HG03097 (cell line): ENCODE results near the gene SCAPER.

Experiments used
- ATAC-seq: cut with Tn5 transposase; IDR thresholded peaks from one replicate; pipeline ENCODE4 v1.9.1; 2021; ENCODE audit not compliant: unreplicated experiment, low FRiP score

The SCAPER gene

GRCh38 chr15:76382987-76383728, 522.0 kb downstream of the SCAPER start:
- ATAC-seq, result no peak

DNA sequence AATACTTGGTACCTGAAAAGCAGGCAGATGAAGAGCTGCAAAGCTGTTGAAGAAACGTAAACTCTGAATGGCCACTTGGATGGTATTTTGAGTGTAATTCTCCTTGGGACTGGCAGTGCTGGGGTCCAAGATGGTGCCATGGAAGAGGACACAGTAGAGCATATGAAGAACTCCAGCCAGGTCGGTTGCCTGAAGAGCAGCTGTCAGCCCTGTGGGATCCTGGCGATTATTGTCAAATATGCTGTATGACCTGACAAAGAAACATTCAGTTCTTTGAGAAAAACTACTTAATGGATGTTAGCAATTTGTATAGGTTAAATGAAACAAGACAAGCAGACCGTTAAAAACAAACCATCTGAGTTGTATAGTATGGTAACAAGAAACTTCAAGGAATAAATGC, 523.8 kb downstream of the SCAPER start:
- ATAC-seq, result no peak

GRCh38 chr15:76380249-76380648, 524.9 kb downstream of the SCAPER start:
- ATAC-seq, result no peak

- ATAC-seq, result no peak
Measured at GRCh38 chr15:76378691-76379090, 526.4 kb downstream of the SCAPER start.

GRCh38 chr15:76377751-76378150, 527.4 kb downstream of the SCAPER start:
- no peak for ATAC-seq

GRCh38 chr15:76377217-76377616, 527.9 kb downstream of the SCAPER start:
- no peak for ATAC-seq

- ATAC-seq, result no peak
Measured at GRCh38 chr15:76376816-76377215, 528.3 kb downstream of the SCAPER start.

DNA sequence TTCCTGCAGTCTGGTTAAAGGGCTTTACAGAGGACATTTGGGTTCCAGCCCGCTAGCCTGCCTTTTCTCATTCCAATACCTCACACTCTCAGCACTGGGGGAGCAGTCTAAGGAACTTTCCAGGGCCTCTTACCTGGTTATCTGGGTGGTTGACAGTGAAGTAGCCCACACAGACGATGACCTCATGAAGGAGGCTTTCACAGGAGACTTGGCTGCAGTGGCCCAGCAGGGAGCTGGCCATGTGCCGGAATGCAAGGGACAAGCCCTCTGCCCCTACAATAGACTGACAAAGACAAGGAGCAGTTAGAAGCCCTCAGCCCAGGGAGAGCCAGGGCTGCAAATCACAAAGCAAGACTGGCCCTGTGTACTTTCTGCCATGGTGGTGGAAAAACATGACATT, 529.1 kb downstream of the SCAPER start:
- no peak for ATAC-seq

GRCh38 chr15:76368122-76368621, 537.0 kb downstream of the SCAPER start:
- ATAC-seq, result no peak

DNA sequence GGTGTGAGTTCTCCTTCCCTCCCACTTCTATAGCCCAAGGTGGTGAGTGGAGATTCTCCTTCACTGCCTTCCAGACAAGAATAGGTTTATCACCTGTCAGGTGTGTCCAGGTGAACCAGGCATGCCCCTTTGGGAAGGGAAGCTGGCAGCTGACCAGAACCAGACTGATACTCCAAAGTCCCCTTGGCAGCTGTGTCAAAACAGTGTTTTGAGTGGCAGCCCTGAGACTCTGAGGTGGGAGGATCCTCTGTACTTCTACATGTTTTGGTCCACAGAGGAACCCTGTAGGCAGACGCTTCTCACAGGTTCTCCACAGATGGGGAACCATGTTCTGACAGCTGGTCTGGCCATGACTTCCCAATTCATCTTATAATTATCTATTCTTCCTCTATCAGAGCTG, 538.4 kb downstream of the SCAPER start:
- no peak for ATAC-seq

- no peak for ATAC-seq
Measured at GRCh38 chr15:76363251-76363650, 541.9 kb downstream of the SCAPER start.

GRCh38 chr15:76360416-76360815, 544.7 kb downstream of the SCAPER start:
- no peak for ATAC-seq

- no peak for ATAC-seq
Measured at GRCh38 chr15:76359152-76359551, 546.0 kb downstream of the SCAPER start.

GRCh38 chr15:76358453-76358852, 546.7 kb downstream of the SCAPER start:
- ATAC-seq, result no peak

DNA sequence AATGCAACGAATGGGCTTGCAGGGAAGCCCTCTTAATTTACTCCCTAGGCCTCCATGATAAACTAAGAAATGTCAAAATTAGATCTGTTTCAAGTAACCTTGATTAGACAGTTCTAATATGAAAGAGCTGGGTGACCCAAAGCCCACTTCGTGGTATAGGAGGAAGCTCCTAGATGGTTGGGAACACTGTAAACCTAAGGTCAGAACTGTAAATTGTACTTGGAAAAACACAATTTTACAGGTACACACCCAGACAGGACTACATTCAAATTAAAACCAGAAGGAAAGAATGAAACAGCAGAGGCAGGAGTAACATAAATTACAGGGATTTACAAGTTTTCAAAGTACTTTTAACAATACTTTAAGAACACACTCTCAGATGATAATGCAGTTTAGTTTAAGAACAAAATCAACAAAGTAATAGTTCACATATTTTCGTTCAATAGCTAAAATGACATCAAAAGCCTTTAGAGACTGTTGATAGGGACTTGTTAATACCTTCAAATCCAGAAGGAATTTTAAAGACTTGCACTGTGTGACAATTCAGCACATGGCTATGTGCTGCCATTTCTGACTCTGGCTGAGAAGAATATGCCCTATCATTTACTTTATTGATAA, 550.2 kb downstream of the SCAPER start:
- ATAC-seq, result no peak

GRCh38 chr15:76353903-76354302, 551.2 kb downstream of the SCAPER start:
- ATAC-seq, result no peak

DNA sequence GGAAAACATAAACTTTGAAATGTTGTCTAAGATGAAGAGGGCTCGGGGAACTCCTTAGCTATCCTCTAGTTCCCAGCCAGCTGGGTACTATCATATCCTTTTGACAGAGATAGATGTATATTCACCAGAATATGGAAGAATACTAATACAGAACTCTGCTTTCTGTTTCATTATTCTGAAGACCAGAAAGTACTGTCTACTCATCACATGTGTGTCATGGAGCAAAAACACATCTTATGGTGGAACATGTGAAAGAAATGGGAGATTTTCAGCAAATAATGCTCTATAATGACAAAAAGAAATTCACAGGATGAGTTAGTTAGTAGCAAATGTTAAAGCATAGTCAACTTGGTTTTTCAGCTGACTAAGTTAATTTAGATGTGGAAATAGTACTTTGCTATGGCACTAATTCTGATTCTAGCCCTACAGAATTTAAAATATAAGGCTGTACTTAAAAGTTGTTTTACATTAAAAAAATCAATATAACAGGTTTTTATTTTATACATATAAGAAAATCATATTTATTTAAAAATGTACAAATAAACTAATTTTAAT, 552.0 kb downstream of the SCAPER start:
- ATAC-seq, result no peak

DNA sequence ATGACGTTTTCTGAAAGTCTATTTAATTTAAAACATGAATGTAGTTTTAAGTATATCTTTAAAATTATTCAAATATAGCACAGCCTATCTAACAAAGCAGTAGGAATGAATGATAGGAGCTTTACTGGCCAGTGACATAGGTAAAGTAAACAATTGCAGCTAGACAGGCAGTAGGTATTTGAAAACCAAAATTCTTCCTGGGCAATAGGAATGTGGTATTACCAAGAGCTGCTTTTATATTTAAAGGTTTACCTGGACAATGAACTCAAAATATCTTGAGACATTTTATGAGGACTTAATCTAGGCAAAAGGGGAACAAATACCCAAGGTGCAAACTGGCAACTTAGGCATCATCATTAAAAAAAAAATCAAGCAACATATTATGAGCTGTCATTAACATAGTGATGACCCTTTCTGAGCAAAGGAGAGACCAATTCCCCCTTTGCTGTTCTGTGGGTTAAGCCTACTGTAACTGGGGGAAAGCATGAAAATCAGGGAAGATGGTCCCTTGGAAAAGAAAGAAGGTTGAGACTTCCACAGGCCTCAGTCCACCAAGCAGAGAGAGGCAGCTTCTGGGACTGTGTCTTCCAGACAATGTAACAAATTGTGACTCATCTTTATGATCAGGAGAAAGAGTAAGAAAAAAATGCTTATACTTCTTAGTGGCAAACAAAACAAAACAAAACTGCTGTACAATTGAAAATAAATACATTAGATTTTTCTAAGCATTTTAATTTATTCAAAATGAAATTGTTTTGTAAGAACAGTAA, 555.7 kb downstream of the SCAPER start:
- no peak for ATAC-seq

DNA sequence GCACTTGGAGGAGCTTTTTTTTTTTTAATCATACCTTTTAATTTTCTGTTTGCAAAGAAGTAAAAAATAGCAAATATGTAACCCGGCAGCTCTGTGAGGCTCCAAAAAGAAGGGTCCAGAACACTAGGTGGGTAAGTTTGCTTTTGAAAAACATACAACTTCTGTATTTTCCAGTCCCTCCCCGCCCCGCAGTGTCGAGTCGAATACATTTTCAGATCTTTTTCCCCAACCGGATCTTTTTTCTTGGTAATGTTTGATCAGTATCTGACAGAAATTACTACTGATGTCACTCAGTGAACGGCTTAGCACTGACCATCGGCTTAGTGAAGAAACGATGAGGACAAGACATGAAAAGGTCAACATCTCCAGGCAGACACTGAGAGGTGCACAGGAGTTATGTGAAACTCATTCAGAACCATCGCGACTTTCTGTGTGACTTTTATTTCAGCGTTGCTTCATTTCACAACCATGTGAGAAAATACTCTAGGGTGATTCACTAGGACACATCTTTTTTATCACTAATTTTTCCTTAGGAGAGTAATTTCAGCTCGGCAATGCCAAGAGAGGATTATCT, 557.6 kb downstream of the SCAPER start:
- no peak for ATAC-seq

DNA sequence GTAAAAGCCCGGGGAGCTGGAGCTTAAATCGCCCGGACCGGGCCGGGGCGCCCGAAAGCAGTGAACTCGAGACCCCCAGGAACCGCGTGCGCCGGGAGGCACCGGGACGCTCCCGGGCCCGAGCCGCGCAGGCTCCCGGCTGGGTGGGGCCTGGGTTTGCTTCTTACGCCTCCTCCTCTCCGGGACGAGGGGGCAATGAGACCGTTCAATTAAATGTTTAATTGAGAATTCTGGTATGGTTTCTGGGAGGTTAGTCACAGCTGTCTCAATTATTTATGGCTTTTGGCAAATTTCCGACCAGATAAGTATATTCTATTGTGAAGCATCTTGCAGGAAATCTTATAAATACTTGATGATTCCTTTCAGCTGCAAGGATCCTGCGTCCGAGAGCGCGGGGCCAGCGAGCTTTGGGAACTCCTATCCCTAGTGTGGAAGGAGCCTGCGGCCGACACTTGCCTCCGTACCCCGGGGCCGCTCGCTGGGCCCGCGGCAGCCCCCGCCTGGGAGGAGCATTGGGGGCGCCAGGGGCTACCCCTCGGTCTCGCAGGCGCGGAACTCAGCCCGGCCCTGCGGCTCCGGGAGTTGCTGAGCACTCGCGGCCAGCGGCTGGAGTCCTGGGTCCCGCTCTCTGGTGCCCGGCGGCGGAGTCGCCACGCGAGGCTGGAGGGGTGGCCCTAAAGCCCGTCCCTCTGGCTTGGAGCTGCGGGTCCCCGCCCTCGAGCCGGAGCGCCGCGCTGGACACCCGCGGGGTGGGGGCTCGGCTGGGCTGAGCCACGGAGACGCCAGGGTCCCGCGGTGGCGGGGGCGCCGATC, 558.3 kb downstream of the SCAPER start:
- no peak for ATAC-seq
